ENCODE results near the gene POLD3.

GRCh38 chr11:74608431-74608830 lies 16.0 kb downstream of the POLD3 start:
- no peak for TF ChIP-seq CTCF (IDR thresholded peaks at IDR 0.05; ENCODE audit: control extremely low read depth in 1 of 3, insufficient read depth in 1 of 3, low read depth in 1 of 3, low read length in 3 of 3)
- no peak for TF ChIP-seq POLR2A (IDR thresholded peaks at IDR 0.05; ENCODE audit: control extremely low read depth in 1 of 2, low read depth in 2 of 2, low read length in 2 of 2)
